GM15510 (cell line): ENCODE results near the gene LRRC47.

ENCODE experiments used
- POLR2A ChIP-seq: IDR thresholded peaks from 3 replicates; pipeline ENCODE4 v1.6.1; 2011; ENCODE audit warnings: borderline replicate concordance; ENCODE audit not compliant: insufficient read length; ENCODE audit errors: extremely low read depth

LRRC47 gene

DNA sequence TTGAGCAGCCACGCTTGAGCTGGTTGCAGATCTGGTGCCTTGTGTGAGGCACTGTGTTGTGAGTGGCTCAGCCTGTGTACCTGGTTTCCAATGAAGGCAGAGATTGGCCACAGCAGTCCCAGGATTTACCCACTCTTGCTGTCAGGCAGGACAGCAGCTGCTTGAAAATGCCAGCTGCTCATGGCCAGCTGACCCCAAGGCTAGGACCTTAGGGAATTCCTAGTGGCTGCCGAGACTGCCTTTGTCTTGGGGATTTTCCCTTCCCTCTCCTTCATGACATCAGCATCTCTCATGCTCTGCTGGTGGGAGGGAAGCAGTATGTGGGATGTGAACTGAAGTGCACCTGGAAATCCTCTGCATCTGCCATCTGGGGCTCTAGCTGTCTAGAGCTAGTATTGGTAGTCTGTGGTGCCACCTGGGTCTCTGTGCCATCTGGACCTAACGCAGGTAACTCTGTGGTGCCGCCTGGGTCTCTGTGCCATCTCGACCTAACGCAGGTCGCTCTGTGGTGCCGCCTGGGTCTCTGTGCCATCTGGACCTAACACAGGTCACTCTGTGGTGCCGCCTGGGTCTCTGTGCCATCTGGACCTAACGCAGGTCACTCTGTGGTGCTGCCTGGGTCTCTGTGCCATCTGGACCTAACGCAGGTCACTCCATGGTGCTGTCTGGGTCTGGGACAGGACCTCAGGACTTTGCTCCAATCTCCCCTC lies 3.8 kb upstream of the LRRC47 start:
- no peak for TF ChIP-seq POLR2A

DNA sequence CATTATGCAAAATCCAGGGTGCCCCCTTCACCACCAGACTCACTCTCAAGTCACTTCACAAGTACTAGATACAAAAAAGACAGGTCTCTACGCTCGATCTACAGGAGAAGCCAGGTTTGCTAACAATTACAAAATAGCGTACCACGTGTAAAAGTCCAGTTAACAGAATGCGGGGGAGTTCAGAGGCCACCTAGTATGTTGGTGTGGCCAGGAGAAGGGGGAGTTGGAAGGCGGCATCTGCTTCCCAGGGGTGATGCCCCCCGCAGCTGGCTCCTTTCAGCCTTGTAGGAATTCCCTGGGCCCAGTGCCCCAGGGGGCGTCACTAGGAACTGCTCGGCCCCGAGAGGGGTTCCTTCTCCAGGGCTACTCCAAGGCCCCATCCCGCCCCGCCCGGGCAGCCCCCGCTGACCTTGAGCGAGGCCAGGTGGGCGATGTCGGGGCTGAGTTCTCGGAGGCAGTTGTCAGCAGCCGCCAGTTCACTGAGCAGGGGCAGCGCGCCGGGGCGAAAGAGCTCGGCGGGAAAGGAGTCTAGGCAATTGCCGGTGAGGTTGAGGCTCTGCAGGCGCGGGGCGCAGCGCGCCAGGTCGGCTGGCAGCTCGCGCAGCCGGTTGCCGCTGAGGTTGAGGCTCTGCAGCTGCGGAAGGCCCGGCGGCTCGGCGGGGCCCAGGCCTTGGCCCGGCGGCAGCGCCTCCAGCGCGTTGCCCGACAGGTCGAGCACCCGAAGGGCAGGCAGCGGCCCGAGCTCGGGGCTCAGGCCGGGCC lies 664 bp downstream of the LRRC47 start:
- TF ChIP-seq POLR2A = no peak

DNA sequence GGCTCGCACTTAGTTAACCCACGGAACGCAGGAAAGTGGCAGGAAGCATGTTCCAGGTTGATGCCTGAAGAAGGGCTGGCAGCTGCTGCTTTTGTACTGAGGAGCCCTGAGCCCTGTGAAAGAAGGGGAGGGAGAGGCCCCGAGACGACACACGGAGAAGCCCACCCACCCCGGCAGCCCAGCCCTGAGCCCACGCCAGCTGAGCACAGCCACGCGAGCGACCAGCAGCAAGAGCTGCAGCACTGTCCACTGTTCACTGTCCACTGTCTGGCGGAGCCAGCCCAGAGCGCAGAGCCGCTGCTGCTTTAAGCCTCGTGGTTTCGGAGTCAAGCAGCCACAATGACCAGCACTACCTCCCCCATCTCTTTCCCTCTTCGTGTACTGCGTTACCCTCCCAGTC lies 5.3 kb downstream of the LRRC47 start:
- TF ChIP-seq POLR2A = no peak

DNA sequence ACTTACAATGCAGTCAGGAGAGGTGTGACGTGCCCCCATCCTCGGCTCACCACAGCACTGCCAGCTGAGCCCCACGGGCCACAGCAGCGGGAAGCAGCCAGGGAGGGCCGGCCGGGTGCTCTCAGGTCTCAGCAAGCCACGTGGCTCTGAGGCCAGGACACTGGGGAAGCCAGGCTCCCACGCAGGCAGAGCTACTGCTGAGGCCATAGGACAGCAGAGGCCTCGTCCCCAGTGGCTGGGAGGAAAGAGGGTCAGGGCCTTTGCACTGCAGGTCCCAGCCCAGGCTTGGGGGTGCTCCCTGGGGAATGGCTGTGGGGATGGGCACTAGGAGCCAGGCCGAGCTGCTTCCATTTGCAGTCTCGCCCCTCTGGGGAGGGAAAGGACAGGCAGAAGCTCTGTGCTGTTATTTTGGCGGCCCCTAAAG lies 5.8 kb downstream of the LRRC47 start:
- TF ChIP-seq POLR2A = no peak

DNA sequence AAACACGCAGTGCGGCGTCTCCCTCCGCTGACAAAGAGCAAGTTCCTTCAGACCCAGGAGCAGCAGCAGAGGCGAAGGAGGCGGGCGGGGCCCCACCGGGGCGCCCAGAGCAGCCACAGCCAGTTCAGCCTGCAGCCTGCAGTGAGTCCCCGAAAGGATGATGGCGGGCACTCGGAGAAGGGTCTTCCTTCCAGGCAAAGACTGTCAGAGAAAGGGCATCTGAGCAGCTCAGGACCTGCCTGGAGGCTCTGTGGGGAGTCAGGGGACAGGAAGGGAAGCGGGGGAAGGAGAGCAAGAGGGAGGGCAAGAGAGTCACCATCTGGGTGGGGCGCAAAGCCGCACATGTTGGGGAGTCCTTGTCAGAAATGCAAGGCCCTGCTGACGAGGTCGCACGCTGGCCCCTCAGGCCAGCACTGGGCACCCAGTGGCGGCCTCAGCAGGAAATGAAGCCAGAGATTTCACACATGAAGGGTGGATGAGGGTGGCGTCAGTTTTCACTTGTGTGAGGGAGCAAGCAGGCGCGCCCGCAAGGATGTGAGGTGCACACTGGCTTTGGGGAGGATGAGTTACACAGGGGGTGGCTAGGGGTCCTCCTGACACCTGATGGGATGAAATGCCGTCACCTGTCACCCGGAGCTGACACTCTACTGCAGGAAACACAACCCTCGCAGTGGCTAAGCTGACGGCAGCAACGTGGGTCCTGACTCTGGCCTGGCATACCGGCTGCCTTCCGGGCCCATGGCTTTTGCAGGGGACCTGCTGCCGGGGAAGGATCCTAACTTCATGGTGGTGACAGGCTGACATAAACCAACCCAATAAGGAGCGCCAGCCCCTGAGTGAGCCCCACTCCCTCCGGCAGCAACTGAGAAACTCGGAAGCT lies 6.6 kb downstream of the LRRC47 start:
- TF ChIP-seq POLR2A = no peak

DNA sequence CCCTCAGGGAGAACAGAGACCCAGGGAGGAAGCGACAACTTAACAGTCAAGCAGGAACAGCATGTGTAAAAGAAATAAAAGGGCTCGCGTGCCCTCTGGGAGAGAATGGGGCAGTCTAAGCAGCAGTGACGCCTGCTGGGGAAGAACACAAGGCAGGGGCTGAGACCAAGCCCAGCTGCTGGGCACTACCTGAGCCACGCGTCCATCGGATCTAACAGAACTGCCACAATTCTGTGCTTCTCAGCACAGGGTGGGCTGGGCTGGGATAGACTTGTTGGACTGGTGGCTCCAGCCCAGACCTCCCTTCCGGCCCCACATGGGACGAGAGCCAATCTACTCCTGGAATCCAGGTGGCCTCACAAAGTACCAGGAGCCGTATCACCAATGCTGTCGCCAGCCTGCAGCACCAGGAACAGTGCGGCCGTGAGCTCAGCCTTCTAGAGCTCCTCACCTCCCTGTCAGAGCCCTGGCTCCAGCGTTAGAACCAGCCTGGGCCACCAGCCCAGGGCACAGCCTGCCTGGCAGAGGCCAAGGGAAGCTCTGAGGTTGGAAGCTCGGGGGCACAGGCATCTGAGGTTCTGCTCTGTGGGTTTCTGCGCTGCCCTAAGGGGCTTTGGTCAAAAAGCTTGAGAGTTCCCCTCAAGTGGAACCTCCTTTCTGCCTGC lies 7.4 kb downstream of the LRRC47 start:
- TF ChIP-seq POLR2A = no peak

DNA sequence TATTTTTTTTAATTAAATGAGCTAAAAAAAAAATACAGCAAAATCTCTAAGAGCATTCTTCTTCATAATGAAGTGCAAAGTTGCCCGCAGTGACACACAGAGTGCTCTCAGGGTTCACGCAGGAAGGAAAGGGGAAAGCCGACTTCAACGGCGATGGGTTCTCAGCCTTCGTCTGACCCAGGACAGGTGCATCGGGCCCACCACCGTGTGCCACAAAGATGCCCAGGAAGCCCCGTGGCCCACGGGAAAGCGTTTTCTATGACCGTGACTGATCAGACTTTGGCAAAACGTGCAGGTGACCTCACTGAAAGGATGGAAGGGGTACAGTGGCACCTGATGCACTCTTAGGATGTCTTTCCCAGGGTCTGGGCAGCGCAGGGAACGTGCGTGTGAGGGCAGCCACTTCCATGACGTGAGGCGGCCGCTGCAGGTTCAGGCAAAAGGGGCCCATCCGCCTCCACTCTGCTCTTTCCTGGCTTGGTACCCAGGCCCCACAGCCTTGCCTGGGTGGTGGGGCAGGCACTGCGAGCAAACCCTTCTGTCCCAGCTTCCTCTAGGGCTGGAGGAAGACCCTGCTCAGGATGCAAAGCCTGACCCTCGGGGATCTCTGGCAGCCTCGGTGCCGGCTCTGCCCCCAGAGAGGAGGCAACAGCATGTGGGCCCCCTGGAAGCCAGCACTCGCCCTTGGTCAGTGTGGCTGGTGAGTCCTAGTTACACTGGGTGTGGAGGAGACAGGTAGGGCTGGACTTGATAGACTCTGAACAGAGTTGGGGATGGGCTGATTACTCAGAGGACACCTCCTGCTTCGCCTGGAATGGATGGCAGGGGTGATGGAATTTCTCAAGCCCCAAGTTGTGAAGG lies 8.3 kb downstream of the LRRC47 start:
- TF ChIP-seq POLR2A = no peak

DNA sequence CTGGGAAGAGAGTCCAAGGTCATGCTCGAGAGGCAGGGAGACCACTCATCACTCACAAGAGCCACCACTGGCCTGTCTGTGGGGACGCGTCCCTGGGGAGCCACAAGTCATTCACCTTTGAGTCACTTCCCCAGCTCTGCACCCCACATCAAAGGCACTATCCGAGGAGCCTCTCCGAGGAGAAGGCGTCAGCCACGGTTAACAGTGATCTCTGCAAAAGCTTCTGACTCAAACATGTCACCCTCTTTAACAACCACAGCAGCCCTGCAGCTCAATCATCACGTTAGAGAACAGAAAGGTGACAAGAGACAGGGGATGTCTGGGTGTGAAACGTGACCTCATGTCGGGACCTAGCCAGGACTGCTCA lies 9.0 kb downstream of the LRRC47 start:
- no peak for TF ChIP-seq POLR2A

DNA sequence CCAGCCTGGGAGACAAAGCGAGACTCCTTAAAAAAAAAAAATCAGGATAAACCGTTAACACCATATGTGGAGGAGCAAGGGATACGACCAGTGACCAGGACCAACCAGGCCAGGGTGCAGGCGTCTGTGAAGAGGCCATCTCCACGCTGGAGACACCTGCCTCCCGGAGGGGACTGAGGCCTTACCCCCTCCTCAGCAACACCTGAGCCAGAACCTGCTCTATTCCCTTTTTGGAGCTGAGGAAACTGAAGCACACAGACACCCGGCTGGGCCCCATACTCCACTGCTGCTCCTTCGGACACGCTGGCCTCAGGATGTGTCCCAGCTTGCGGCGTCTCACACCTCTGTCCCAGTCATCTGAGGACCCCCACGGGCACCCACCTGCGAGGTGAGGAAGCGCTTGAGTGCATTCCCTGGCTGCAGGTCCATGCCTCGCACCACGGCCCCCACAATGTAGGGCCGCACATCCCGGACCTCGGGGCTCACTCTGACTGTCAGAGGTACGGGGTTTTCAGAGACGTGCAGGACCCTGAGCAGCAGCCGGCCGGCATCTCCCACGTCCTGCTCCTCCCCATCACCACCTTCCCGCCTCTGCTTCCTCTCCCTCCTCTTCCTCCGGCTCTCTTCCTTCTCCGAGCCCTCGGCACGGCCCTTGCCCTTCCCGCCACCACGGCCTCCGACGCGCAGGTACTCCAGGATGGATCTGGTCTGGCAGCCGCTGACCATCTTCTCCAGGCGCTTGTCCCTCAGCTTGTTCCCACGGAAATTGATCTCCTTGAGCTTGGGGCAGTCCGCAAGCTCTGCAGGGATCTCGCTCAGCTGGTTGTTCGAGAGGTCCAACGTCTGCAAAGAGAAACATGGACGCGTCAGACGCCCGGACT lies 9.6 kb downstream of the LRRC47 start:
- no peak for TF ChIP-seq POLR2A

DNA sequence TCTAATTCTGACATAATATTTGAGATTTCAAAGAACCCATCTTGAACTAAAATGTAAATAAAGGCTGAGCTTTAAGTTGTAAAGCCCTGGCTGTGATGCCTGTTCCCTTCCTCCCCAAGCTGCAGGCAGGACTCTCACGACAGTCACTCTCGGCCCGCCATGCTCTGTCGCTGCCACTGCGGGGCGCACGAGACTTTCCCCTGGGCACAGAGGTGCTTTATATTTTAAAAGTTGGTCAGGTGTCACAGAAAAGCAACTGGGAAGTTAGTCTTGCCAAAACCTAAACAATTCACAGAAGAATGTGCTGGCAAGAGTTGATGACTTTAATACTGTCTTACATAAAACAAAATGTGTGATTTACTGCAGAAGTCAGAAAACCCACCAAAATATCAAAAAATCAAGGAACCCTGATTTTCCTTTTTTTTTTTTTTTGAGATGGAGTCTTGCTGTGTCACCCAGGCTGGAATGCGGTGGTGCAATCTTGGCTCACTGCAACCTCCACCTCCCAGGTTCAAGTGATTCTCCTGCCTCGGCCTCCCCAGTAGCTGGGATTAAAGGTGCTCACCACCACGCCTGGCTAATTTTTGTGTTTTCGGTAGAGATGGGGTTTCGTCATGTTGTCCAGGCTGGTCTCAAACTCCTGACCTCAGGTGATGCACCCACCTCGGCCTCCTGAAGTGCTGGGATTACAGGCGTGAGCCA lies 10.7 kb downstream of the LRRC47 start:
- no peak for TF ChIP-seq POLR2A

DNA sequence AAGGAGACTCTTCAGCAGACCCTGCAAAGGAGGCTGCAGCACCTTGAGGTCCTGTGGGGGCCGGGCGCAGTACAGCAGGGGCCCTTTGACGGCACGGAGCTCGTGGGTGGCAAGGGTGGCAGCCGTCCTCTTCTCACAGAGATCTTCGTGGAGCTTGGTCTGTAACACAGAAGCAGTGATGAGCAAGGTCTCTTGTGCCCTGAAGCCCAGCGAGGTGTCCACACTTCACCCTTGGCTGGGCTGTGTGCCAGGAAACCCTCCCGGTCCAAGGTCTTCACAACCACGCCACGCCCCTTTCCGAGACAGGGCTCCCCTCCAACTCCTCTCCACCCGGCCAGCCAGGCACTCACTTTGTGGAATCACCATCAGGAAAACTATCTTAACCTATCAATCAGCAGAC lies 11.3 kb downstream of the LRRC47 start:
- no peak for TF ChIP-seq POLR2A
